Stimulated activated CD8-positive, alpha-beta memory T cell treated with anti-CD3 and anti-CD28 coated beads, Interleukin-7, amount 100 ng/mL, for 48 hours (primary cell): ENCODE results near the gene FIBCD1.

Experiments used
- DNase-seq, 2 donors: peaks; one replicate each; pipeline ENCODE4 v3.0.0-alpha.2; 2020; ENCODE audit warnings: low read depth in 1 of 2; ENCODE audit errors: extremely low read depth in 1 of 2

Gene FIBCD1

GRCh38 chr9:130937146-130938076 is 1.6 kb downstream of the FIBCD1 start:
- no peak for DNase-seq

- no peak for DNase-seq
Measured at GRCh38 chr9:130936285-130937117, 2.5 kb downstream of the FIBCD1 start.

- DNase-seq: no peak
Measured at GRCh38 chr9:130935648-130936271, 3.3 kb downstream of the FIBCD1 start.

GRCh38 chr9:130934702-130935647 is 4.1 kb downstream of the FIBCD1 start:
- DNase-seq: no peak

- DNase-seq: no peak
Measured at GRCh38 chr9:130934246-130934645, 4.8 kb downstream of the FIBCD1 start.

- no peak for DNase-seq
Measured at GRCh38 chr9:130933114-130934046, 5.7 kb downstream of the FIBCD1 start.

GRCh38 chr9:130932255-130933079 is 6.6 kb downstream of the FIBCD1 start:
- DNase-seq: no peak

- no peak for DNase-seq
Measured at GRCh38 chr9:130931508-130932254, 7.4 kb downstream of the FIBCD1 start.

GRCh38 chr9:130930804-130931349 is 8.2 kb downstream of the FIBCD1 start:
- DNase-seq: no peak

- no peak for DNase-seq
Measured at GRCh38 chr9:130930132-130930803, 8.8 kb downstream of the FIBCD1 start.

- no peak for DNase-seq
Measured at GRCh38 chr9:130929571-130930038, 9.4 kb downstream of the FIBCD1 start.

- DNase-seq: no peak
Measured at GRCh38 chr9:130927995-130928900, 10.8 kb downstream of the FIBCD1 start.

GRCh38 chr9:130927338-130927737 is 11.7 kb downstream of the FIBCD1 start:
- DNase-seq: no peak

GRCh38 chr9:130925050-130925678 is 13.9 kb downstream of the FIBCD1 start:
- no peak for DNase-seq

- no peak for DNase-seq
Measured at GRCh38 chr9:130924448-130924788, 14.6 kb downstream of the FIBCD1 start.
